Measurements from ENCODE around the gene PIF1.

Gene PIF1

DNA sequence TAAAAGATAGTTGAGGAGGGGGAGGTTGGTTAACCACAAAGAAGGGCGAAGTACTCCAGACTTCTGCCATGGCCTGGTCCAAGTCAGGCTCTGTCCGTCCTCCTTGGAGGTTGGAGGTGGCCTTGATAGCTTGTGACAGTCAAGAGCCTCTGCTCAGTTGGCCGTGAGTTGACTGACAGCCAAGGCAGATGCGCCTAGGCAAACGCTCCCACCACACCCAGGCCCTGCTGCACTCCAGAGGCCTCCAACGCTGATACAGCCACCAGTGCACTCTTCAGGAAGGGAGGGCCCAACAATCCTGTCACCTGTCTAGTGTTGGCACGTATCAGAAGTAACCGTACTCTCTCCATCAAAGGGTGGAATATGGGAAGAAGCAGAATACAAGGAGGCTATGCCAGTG, 59.4 kb downstream of the PIF1 start:
- TF ChIP-seq, protein P1, sequence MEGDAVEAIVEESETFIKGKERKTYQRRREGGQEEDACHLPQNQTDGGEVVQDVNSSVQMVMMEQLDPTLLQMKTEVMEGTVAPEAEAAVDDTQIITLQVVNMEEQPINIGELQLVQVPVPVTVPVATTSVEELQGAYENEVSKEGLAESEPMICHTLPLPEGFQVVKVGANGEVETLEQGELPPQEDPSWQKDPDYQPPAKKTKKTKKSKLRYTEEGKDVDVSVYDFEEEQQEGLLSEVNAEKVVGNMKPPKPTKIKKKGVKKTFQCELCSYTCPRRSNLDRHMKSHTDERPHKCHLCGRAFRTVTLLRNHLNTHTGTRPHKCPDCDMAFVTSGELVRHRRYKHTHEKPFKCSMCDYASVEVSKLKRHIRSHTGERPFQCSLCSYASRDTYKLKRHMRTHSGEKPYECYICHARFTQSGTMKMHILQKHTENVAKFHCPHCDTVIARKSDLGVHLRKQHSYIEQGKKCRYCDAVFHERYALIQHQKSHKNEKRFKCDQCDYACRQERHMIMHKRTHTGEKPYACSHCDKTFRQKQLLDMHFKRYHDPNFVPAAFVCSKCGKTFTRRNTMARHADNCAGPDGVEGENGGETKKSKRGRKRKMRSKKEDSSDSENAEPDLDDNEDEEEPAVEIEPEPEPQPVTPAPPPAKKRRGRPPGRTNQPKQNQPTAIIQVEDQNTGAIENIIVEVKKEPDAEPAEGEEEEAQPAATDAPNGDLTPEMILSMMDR (IDR thresholded peaks at IDR 0.05; ENCODE audit: borderline replicate concordance, insufficient read depth, low read depth, low read length) = no peak
- H3K4me3 ChIP-seq (ENCODE audit: low read depth, low read length) = no peak overlapping the region
